ENCODE results near the gene NCOA3.

DNA sequence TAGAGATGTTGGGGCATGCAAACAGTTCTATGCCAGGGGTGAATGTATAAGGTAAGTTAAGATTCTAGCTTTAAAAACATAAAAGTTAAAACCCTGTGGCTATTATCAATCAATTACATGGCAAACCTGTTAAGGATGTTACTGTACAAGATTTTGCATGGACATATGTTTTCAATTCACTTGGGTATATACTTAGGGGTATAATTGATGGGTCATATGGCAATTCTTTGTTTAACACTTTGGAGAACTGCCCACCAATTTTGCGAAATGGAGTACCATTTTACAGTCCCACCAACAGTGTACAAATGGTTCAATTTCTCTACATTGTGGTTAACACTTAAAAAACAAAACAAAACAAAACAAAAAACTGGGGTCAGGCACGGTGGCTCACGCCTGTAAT lies 9.4 kb upstream of the NCOA3 start:
- no peak for TF ChIP-seq POLR2A (IDR thresholded peaks at IDR 0.05)
- TF ChIP-seq, protein P1, sequence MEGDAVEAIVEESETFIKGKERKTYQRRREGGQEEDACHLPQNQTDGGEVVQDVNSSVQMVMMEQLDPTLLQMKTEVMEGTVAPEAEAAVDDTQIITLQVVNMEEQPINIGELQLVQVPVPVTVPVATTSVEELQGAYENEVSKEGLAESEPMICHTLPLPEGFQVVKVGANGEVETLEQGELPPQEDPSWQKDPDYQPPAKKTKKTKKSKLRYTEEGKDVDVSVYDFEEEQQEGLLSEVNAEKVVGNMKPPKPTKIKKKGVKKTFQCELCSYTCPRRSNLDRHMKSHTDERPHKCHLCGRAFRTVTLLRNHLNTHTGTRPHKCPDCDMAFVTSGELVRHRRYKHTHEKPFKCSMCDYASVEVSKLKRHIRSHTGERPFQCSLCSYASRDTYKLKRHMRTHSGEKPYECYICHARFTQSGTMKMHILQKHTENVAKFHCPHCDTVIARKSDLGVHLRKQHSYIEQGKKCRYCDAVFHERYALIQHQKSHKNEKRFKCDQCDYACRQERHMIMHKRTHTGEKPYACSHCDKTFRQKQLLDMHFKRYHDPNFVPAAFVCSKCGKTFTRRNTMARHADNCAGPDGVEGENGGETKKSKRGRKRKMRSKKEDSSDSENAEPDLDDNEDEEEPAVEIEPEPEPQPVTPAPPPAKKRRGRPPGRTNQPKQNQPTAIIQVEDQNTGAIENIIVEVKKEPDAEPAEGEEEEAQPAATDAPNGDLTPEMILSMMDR (IDR thresholded peaks at IDR 0.05) = no peak
